ENCODE data around the gene B4GALNT1. TPM values are rescaled to one million over a fixed set of nuclear protein-coding genes. Genes with fewer than 3 reads are reported as not detected.
A peak's percentile ranks its signal among the peaks of the same experiment; 100 is the strongest.
"Not testable (repeated sequence)": the region's sequence is repeated elsewhere in the genome, so short reads cannot be mapped to it uniquely, and the experiment has no call there.

Gene B4GALNT1
- 4.4 and 4.6 TPM in 2 replicates for total RNA-seq

GRCh38 chr12:57632958-57633840, at the start of gene B4GALNT1:
B4GALNT1 (minus strand) TSS chr12:57633201; CDS start chr12:57632132, 1,069 bp downstream.
- Mint-ChIP-seq H3K27ac (no peak within 1 kb of the TSS), H3K4me1 (ENCODE audit: low read depth) (peaks cover 6% of the 10 kb centered on the region), H3K27me3 (ENCODE audit: insufficient read depth) (peaks cover 52% of the 10 kb centered on the region), H3K9me3 (no peaks in the 10 kb centered on the region), H3K36me3 (ENCODE audit: low read depth) (no peaks in the 10 kb centered on the region), H3K4me3 (peak within 1 kb of the TSS; percentile 79)
- intact Hi-C loops (cut with micrococcal nuclease) = loop anchor here (1.0 to 5.0 kb wide), 5 partner anchors 11 to 109 kb away; no protein-coding TSS in a partner anchor
- DNase-seq (ENCODE audit: low spot score) = peak; percentile 63

- Mint-ChIP-seq H3K4me1 (ENCODE audit: low read depth) (no peaks in the 10 kb centered on the region), H3K27me3 (ENCODE audit: insufficient read depth) (peaks cover 27% of the 10 kb centered on the region)
Measured at GRCh38 chr12:57679697-57680096, 46.7 kb upstream of the B4GALNT1 start.

GRCh38 chr12:57677947-57678346, 44.9 kb upstream of the B4GALNT1 start:
- peaks cover 18% of the 10 kb centered on the region for H3K27me3 Mint-ChIP-seq (ENCODE audit: insufficient read depth)
- H3K36me3 Mint-ChIP-seq (ENCODE audit: low read depth); H3K9me3 Mint-ChIP-seq; H3K27ac Mint-ChIP-seq; DNase-seq (ENCODE audit: low spot score); H3K4me1 Mint-ChIP-seq (ENCODE audit: low read depth); H3K4me3 Mint-ChIP-seq: not testable (repeated sequence)
- intact Hi-C loops (cut with micrococcal nuclease) = loop anchor here (5.0 kb wide), 1 partner anchor 46 kb away; the partner anchor contains the start of gene B4GALNT1

More at GRCh38 chr12:57679697-57680096, 46.7 kb upstream of the B4GALNT1 start:
- intact Hi-C loops (cut with micrococcal nuclease) = loop anchor here (5.0 kb wide), 1 partner anchor 47 kb away; the partner anchor contains the start of gene B4GALNT1
- Mint-ChIP-seq H3K27ac (no peak overlapping the region), H3K36me3 (ENCODE audit: low read depth) (no peaks in the 10 kb centered on the region), H3K4me3 (no peak overlapping the region), H3K9me3 (peaks cover 5% of the 10 kb centered on the region)
- DNase-seq (ENCODE audit: low spot score) = no peak

DNA sequence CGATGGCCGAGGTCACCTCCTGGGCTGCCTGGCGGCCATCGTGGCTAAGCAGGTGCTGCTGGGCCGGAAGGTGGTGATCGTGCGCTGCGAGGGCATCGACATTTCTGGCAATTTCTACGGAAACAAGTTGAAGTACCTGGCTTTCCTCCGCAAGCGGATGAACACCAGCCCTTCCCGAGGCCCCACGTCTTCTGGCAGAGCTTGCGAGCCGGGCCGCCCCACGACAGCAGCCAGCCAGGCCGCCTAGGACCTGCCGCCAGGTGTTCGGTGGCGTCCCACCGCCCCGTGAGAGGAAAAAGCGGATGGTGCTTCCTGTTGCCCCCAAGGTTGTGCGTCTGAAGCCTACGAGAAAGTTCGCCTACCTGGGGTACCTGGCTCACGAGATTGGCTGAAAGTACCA, 41.7 kb upstream of the B4GALNT1 start:
- no peaks in the 10 kb centered on the region for H3K9me3 Mint-ChIP-seq
- DNase-seq (ENCODE audit: low spot score) = no peak
- no peaks in the 10 kb centered on the region for H3K36me3 Mint-ChIP-seq (ENCODE audit: low read depth)
- no peak overlapping the region for H3K4me3 Mint-ChIP-seq
- H3K27me3 Mint-ChIP-seq (ENCODE audit: insufficient read depth) = peaks cover 11% of the 10 kb centered on the region
- H3K4me1 Mint-ChIP-seq (ENCODE audit: low read depth) = no peaks in the 10 kb centered on the region
- intact Hi-C loops (cut with micrococcal nuclease) = loop anchor here (5.0 kb wide), 1 partner anchor 42 kb away; the partner anchor contains the start of gene B4GALNT1
- H3K27ac Mint-ChIP-seq = no peak overlapping the region

GRCh38 chr12:57672801-57673200, 39.8 kb upstream of the B4GALNT1 start:
- no peaks in the 10 kb centered on the region for H3K9me3 Mint-ChIP-seq
- H3K4me1 Mint-ChIP-seq (ENCODE audit: low read depth) = no peaks in the 10 kb centered on the region
- no peak overlapping the region for H3K4me3 Mint-ChIP-seq
- intact Hi-C loops (cut with micrococcal nuclease) = no loop called here
- peaks cover 3% of the 10 kb centered on the region for H3K27me3 Mint-ChIP-seq (ENCODE audit: insufficient read depth)
- no peak overlapping the region for H3K27ac Mint-ChIP-seq
- DNase-seq (ENCODE audit: low spot score) = no peak
- no peaks in the 10 kb centered on the region for H3K36me3 Mint-ChIP-seq (ENCODE audit: low read depth)

DNA sequence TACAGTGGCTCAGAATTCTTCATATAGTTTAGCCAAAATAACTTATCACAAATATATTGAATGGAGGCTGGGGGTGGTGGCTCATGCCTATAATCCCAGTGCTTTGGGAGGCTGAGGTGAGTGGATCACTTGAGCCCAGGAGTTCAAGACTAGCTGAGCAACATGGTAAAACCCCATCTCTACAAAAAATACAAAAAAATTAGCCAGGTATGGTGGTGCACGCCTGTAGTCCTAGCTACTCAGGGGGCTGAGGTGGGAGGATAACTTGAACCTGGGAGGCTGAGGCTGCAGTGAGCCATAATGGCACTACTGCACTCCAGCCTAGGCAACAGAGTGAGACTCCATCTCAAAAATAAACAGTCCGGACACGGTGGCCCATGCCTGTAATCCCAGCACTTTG, 38.8 kb upstream of the B4GALNT1 start:
- DNase-seq (ENCODE audit: low spot score); H3K27me3 Mint-ChIP-seq (ENCODE audit: insufficient read depth); H3K9me3 Mint-ChIP-seq; H3K4me3 Mint-ChIP-seq; intact Hi-C loops (cut with micrococcal nuclease); H3K27ac Mint-ChIP-seq; H3K36me3 Mint-ChIP-seq (ENCODE audit: low read depth); H3K4me1 Mint-ChIP-seq (ENCODE audit: low read depth): not testable (repeated sequence)

DNA sequence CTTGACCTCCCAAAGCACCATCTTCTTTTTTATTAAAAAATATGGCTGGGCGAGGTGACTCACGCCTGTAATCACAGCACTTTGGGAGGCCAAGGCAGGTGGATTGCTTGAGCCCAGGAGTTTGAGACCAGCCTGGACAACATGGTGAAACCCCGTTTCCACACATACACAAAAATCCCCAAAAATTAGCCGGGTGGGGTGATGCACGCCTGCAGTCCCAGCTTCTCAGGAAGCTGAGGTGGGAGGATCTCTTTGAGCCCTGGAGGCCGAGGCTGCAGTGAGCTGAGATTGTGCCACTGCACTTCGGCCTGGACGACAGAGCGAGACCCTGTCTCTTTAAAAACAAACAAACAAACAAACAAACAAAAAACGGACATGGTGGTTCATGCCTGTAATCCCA, 36.7 kb upstream of the B4GALNT1 start:
- H3K36me3 Mint-ChIP-seq (ENCODE audit: low read depth); DNase-seq (ENCODE audit: low spot score); H3K4me1 Mint-ChIP-seq (ENCODE audit: low read depth); intact Hi-C loops (cut with micrococcal nuclease); H3K27ac Mint-ChIP-seq; H3K9me3 Mint-ChIP-seq; H3K27me3 Mint-ChIP-seq (ENCODE audit: insufficient read depth); H3K4me3 Mint-ChIP-seq: not testable (repeated sequence)

GRCh38 chr12:57666897-57667296, 33.9 kb upstream of the B4GALNT1 start:
- H3K4me3 Mint-ChIP-seq = no peak overlapping the region

DNA sequence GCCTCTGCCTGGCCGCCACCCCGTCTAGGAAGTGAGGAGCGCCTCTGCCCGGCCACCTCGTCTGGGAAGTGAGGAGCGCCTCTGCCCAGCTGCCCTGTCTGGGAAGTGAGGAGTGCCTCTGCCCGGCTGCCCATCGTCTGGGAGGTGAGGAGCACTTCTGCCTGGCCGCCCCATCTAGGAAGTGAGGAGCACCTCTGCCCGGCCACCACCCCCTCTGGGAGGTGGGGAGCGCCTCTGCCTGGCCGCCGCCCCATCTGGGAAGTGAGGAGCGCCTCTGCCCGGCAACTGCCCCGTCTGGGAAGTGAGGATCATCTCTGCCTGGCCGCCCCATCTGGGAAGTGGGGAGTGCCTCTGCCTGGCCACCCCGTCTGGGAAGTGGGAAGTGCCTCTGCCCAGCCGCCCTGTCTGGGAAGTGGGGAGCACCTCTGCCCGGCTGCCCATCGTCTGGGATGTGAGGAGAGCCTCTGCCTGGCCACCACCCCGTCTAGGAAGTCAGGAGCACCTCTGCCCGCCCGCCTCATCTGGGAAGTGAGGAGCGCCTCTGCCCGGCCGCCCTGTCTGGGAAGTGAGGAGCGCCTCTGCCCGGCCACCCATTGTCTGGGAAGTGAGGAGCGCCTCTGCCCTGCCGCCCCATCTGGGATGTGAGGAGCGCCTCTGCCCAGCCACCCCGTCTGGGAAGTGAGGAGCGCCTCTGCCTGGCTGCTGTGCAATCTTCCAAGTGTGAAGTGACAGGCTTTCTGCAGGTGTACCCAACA, 32.2 kb upstream of the B4GALNT1 start:
- H3K9me3 Mint-ChIP-seq; H3K27me3 Mint-ChIP-seq (ENCODE audit: insufficient read depth); DNase-seq (ENCODE audit: low spot score); H3K36me3 Mint-ChIP-seq (ENCODE audit: low read depth); H3K27ac Mint-ChIP-seq; H3K4me3 Mint-ChIP-seq; H3K4me1 Mint-ChIP-seq (ENCODE audit: low read depth); intact Hi-C loops (cut with micrococcal nuclease): not testable (repeated sequence)

More at GRCh38 chr12:57666897-57667296, 33.9 kb upstream of the B4GALNT1 start:
- no peak for DNase-seq (ENCODE audit: low spot score)
- H3K27ac Mint-ChIP-seq = no peak overlapping the region
- intact Hi-C loops (cut with micrococcal nuclease) = no loop called here
- H3K4me1 Mint-ChIP-seq (ENCODE audit: low read depth) = no peaks in the 10 kb centered on the region
- no peaks in the 10 kb centered on the region for H3K9me3 Mint-ChIP-seq
- H3K36me3 Mint-ChIP-seq (ENCODE audit: low read depth) = no peaks in the 10 kb centered on the region
- H3K27me3 Mint-ChIP-seq (ENCODE audit: insufficient read depth) = peaks cover 3% of the 10 kb centered on the region

DNA sequence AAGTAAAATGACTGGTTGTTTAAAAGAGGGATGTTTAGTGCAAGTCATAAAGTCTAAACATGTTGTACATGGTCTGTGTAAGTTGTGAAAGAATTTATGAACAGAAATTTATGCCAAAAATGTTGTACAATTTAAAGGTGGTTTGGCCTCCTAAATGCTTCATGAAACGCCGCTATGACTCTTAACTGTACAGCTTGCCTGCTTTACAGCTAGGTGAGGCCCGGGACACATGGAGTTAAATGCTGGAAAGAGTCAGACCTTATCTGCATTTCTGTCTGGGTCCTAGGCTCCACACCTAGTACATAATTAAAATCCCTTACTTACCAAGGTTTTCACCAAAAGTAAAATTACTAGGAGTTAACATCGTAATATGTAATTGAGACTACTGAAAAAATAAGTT, 28.4 kb upstream of the B4GALNT1 start:
- Mint-ChIP-seq H3K4me1 (ENCODE audit: low read depth) (no peaks in the 10 kb centered on the region), H3K9me3 (peaks cover 13% of the 10 kb centered on the region), H3K27ac (no peak overlapping the region), H3K4me3 (no peak overlapping the region), H3K36me3 (ENCODE audit: low read depth) (no peaks in the 10 kb centered on the region), H3K27me3 (ENCODE audit: insufficient read depth) (peaks cover 2% of the 10 kb centered on the region)
- DNase-seq (ENCODE audit: low spot score) = no peak
- intact Hi-C loops (cut with micrococcal nuclease) = no loop called here

DNA sequence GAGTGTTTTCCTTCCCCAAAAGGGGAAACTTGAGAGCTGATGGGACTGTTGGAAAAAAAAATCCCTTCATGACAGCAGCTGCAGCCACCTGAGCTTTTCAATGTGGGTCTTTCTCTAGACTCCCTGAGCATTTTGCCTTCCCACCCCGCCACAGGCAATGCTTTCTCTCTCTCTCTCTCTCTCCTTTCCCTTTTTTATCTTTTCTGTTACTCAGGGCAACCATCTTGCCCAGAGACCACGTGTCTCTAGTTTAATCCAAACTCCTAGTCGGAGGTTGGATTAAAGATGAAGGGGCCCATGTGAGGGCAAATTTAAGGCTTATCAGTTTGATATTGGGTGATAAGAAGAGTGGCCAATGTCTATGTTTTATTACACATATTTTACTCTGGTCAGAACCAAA, 25.9 kb upstream of the B4GALNT1 start:
- intact Hi-C loops (cut with micrococcal nuclease) = no loop called here
- Mint-ChIP-seq H3K36me3 (ENCODE audit: low read depth) (no peaks in the 10 kb centered on the region), H3K9me3 (peaks cover 18% of the 10 kb centered on the region), H3K4me1 (ENCODE audit: low read depth) (no peaks in the 10 kb centered on the region), H3K27me3 (ENCODE audit: insufficient read depth) (peaks cover 2% of the 10 kb centered on the region), H3K27ac (no peak overlapping the region), H3K4me3 (no peak overlapping the region)
- DNase-seq (ENCODE audit: low spot score) = no peak

- Mint-ChIP-seq H3K27me3 (ENCODE audit: insufficient read depth) (peaks cover 2% of the 10 kb centered on the region), H3K9me3 (peaks cover 21% of the 10 kb centered on the region), H3K4me1 (ENCODE audit: low read depth) (no peaks in the 10 kb centered on the region), H3K4me3 (no peak overlapping the region), H3K36me3 (ENCODE audit: low read depth) (no peaks in the 10 kb centered on the region), H3K27ac (no peak overlapping the region)
- intact Hi-C loops (cut with micrococcal nuclease) = no loop called here
- DNase-seq (ENCODE audit: low spot score) = no peak
Measured at GRCh38 chr12:57657744-57658143, 24.7 kb upstream of the B4GALNT1 start.

DNA sequence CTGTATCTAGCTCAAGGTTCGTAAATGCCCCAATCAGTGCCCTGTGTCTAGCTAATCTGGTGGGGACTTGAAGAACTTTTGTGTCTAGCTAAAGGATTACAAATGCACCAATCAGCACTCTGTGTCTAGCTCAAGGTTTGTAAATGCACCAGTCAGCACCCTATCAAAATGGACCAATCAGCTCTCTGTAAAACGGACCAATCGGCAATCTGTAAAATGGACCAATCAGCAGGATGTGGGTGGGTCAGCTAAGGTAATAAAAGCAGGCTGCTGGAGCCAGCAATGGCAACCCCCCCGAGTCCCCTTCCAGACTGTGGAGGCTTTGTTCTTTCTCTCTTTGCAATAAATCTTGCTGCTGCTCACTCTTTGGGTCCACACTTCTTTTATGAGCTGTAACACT, 23.4 kb upstream of the B4GALNT1 start:
- peaks cover 19% of the 10 kb centered on the region for H3K9me3 Mint-ChIP-seq
- H3K36me3 Mint-ChIP-seq (ENCODE audit: low read depth); intact Hi-C loops (cut with micrococcal nuclease); H3K27ac Mint-ChIP-seq; DNase-seq (ENCODE audit: low spot score); H3K4me3 Mint-ChIP-seq; H3K27me3 Mint-ChIP-seq (ENCODE audit: insufficient read depth); H3K4me1 Mint-ChIP-seq (ENCODE audit: low read depth): not testable (repeated sequence)

Measured in activated T-helper 1 cell treated with anti-CD3 and anti-CD28 coated beads, Interleukin-12 subunit alpha, Interleukin-12 subunit beta, Interleukin-2, Interleukin-4 antibody, amounts not matched to agents 30 ng/mL and 10 ng/mL and 1 ng/mL, durations not matched to agents 14 hours and 24 hours and 36 hours (primary cell).